Activated CD4-positive, alpha-beta T cell treated with anti-CD3 and anti-CD28 coated beads for 24 hours (primary cell): Measurements from ENCODE around the gene HBS1L.
"Not testable (repeated sequence)": the region's sequence is repeated elsewhere in the genome, so short reads cannot be mapped to it uniquely, and the experiment has no call there.

Experiments
- DNase-seq, 2 donors: peaks; one replicate each; pipeline ENCODE4 v3.0.0-alpha.2; 2020; ENCODE audit warnings: low read depth in 2 of 2

HBS1L gene

GRCh38 chr6:135075018-135075417, 20.4 kb upstream of the HBS1L start:
- DNase-seq, result no peak

- DNase-seq, result no peak
Measured at GRCh38 chr6:135073756-135074393, 19.3 kb upstream of the HBS1L start.

- no peak for DNase-seq
Measured at GRCh38 chr6:135073217-135073616, 18.6 kb upstream of the HBS1L start.

DNA sequence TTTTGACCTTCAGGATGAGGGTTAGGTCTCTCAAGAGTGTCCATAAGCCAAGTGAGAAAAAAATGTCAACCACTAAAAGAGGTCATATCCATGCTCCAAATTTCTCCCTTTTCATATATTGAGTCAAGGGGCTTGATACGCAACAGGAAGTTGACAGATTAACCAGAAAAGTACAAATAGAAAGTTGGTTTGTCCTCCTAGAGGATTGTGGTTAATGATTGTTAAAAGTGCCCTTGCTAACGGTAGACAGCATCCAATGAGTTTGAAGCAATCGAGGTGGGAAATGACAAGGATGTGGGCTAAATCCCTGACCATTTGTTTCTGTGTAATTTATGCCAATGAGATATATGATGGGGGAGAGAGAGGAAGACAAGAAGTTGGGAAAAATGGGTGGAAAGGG, 18.1 kb upstream of the HBS1L start:
- no peak for DNase-seq

GRCh38 chr6:135071541-135071940, 16.9 kb upstream of the HBS1L start:
- no peak for DNase-seq

- no peak for DNase-seq
Measured at GRCh38 chr6:135067911-135068310, 13.3 kb upstream of the HBS1L start.

DNA sequence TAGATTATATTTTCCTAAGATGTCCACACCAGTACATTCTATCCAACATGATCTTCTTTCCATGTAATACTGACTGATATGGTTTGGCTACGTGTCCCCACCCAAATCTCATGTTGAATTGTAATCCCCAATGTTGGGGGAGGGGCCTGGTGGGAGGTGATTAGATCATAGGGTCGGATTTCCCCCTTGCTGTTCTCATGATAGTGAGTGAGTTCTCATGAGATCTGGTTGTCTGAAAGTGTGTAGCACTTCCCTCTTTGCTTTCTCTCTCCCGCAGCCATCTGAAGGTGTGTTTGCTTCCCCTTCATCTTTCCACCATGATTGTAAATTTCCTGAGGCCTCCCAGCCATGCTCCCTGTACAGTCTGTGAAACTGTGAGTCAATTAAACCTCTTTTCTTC, 12.2 kb upstream of the HBS1L start:
- no peak for DNase-seq

DNA sequence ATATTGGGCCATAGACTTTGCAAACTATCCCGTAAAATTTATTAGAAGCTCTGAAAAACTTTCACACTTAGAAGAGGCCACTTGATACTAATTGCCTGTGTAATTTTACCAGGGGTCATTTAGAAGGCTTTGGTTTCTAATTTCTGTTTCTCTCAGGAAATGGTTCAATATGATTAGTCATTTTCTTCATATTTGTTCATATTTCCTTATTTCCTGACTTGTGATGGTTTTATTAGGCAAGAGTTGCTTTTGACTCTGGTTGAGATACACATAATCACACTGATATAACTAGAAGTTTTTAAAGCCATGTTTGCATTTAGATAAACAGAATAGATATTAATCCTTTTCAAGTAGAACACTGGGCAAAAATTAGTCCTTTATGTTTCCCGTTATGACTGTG, 11.8 kb upstream of the HBS1L start:
- DNase-seq, result no peak

DNA sequence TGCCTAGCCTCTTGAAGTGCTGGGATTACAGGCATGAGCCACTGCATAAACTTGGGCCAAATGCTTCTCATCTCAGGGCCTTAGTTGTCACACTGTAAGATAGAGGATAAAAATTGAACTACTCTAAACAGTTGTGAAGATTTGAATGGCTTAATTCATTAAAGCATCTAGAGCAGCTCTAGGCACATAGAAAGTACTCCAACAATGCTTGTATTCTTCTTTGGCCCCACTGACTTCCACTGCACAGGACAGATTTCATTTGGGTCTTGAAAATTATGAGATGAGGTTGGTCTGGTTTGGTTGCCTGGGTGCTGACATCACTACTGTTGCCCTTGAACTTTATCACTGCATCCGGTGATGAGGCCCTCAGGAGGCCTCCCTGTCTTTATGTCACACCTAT, 10.0 kb upstream of the HBS1L start:
- DNase-seq, result no peak

- no peak for DNase-seq
Measured at GRCh38 chr6:135063926-135064325, 9.3 kb upstream of the HBS1L start.

- no peak for DNase-seq
Measured at GRCh38 chr6:135062735-135063134, 8.1 kb upstream of the HBS1L start.

GRCh38 chr6:135060076-135060475, 5.5 kb upstream of the HBS1L start:
- DNase-seq, result no peak

- DNase-seq, result not testable (repeated sequence)
Measured at GRCh38 chr6:135058299-135058698, 3.7 kb upstream of the HBS1L start.

GRCh38 chr6:135056632-135057031, 2.0 kb upstream of the HBS1L start:
- no peak for DNase-seq

GRCh38 chr6:135054226-135054568, 425 bp downstream of the HBS1L start:
- peak in 1 of 2 donors; percentile 1 for DNase-seq

DNA sequence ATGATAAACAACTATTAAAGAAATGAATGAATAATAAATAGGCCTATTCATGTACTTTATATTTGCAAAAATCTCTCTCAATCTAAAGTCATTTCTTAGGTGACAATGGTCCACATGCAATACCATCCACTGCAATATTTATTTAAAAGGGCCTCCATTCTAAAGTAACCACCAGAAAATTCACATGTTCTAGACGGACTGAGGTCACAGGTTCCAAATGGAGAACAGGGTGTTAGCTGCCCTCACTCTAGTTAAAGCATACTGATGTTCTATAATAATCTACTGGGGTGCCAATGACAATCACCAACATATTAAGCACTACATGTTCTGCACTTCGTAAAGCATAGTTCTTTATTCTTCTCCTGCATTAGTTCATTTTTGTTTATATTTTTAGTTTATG, 1.2 kb downstream of the HBS1L start:
- no peak for DNase-seq

DNA sequence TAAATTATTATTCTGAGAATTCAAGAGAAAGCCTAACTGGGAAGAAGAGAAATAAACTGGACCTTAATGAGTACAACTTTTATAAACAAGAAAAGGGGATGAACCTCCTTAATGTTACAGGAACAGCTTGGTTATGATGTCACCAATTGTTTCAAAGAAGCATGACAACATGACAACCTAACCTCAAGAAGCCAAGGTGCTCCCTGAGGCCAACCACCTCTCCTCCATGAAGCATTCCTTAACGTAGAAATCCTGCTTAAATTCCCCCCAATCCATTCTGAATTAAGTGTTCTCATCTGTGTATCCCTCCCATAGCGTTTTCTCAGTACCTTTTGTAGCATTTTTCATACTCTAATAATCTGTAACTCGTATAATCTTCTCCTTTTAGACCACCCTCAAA, 1.7 kb downstream of the HBS1L start:
- no peak for DNase-seq

- no peak for DNase-seq
Measured at GRCh38 chr6:135048915-135049314, 5.7 kb downstream of the HBS1L start.

DNA sequence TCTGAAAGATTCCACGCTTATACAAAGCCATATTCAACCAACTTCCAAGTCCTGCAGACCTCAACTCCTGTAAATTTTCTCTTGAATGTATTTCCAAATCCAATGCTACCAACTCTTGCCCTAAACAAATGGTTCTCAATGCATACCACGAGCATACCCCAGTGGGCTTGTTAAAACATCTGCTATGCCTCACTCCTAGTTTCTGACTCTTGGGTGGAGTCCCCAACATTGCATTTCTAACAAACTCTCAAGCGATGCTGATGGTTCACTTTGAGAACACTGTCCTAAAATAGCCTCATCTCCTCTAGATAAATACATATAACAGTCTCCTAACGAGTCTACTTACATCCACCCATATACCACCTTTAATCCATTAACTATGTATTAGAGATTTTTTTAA, 7.3 kb downstream of the HBS1L start:
- DNase-seq, result no peak

GRCh38 chr6:135046912-135047311, 7.7 kb downstream of the HBS1L start:
- no peak for DNase-seq

GRCh38 chr6:135044639-135045038, 10.0 kb downstream of the HBS1L start:
- DNase-seq, result no peak

- no peak for DNase-seq
Measured at GRCh38 chr6:135043846-135044245, 10.8 kb downstream of the HBS1L start.

DNA sequence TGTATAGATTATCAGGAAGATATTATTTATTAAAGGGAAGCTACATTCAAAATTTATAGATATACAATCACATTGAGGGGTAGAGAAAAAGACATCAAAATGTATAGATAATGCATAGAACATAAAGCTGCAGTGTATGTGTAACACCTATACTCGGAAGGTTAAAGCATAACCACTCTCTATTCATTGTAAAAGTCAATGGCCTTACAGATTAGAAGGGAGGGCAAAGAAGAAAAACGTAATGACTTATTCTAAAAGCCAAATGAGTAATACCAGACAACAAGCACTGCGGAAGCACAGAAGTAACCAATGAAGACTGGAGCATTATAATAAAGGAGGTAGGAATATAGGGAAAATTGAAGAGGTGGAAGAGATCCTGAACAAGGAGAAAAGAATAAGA, 11.3 kb downstream of the HBS1L start:
- DNase-seq, result no peak

GRCh38 chr6:135038335-135038734, 16.3 kb downstream of the HBS1L start:
- DNase-seq, result no peak

GRCh38 chr6:135037541-135037940, 17.1 kb downstream of the HBS1L start:
- DNase-seq, result no peak
